HG03558 (cell line): ENCODE data around the gene KLHL10.
A peak's percentile ranks its signal among the peaks of the same experiment; 100 is the strongest.
"Not testable (repeated sequence)": the region's sequence is repeated elsewhere in the genome, so short reads cannot be mapped to it uniquely, and the experiment has no call there.

Source experiments
- ATAC-seq: cut with Tn5 transposase; IDR thresholded peaks from one replicate; pipeline ENCODE4 v1.9.1; 2021; ENCODE audit warnings: moderate number of reproducible peaks; ENCODE audit not compliant: unreplicated experiment; ENCODE audit errors: extremely low read depth

The KLHL10 gene

GRCh38 chr17:41844971-41845370, 7.3 kb downstream of the KLHL10 start:
- no peak for ATAC-seq

- ATAC-seq: no peak
Measured at GRCh38 chr17:41848788-41849187, 11.2 kb downstream of the KLHL10 start.

GRCh38 chr17:41849251-41849990, 11.8 kb downstream of the KLHL10 start:
- ATAC-seq: no peak

- not testable (repeated sequence) for ATAC-seq
Measured at GRCh38 chr17:41851382-41851781, 13.8 kb downstream of the KLHL10 start.

- ATAC-seq: no peak
Measured at GRCh38 chr17:41860254-41860931, 22.8 kb downstream of the KLHL10 start.

- no peak for ATAC-seq
Measured at GRCh38 chr17:41863074-41863848, 25.6 kb downstream of the KLHL10 start.

GRCh38 chr17:41864498-41864835, 26.8 kb downstream of the KLHL10 start:
- no peak for ATAC-seq

- peak; percentile 45 for ATAC-seq
Measured at GRCh38 chr17:41864836-41865595, 27.4 kb downstream of the KLHL10 start, which contains the start of gene KLHL11. Gene KLHL11, minus strand, starts transcription at chr17:41865423. Its CDS starts 53 bp downstream, at chr17:41865370.

- no peak for ATAC-seq
Measured at GRCh38 chr17:41865596-41865893, 27.9 kb downstream of the KLHL10 start.

- no peak for ATAC-seq
Measured at GRCh38 chr17:41868568-41868967, 30.9 kb downstream of the KLHL10 start.

GRCh38 chr17:41869426-41869825, 31.8 kb downstream of the KLHL10 start:
- no peak for ATAC-seq

GRCh38 chr17:41870097-41870496, 32.5 kb downstream of the KLHL10 start:
- ATAC-seq: no peak

GRCh38 chr17:41870627-41871026, 33.0 kb downstream of the KLHL10 start:
- ATAC-seq: no peak

- no peak for ATAC-seq
Measured at GRCh38 chr17:41871789-41872188, 34.2 kb downstream of the KLHL10 start.

- ATAC-seq: no peak
Measured at GRCh38 chr17:41873559-41874292, 36.1 kb downstream of the KLHL10 start.

- ATAC-seq: not testable (repeated sequence)
Measured at GRCh38 chr17:41874293-41874670, 36.7 kb downstream of the KLHL10 start.

- no peak for ATAC-seq
Measured at GRCh38 chr17:41880130-41880529, 42.5 kb downstream of the KLHL10 start.

- ATAC-seq: no peak
Measured at GRCh38 chr17:41882756-41883155, 45.1 kb downstream of the KLHL10 start.

- no peak for ATAC-seq
Measured at GRCh38 chr17:41885733-41886132, 48.1 kb downstream of the KLHL10 start.
